Calu3 (cell line): Measurements from ENCODE around the gene VPS8. TPM values are rescaled to one million over a fixed set of nuclear protein-coding genes. Genes with fewer than 3 reads are reported as not detected.
"Not testable (repeated sequence)": the region's sequence is repeated elsewhere in the genome, so short reads cannot be mapped to it uniquely, and the experiment has no call there.

Experiments used
- BruUV-seq: library from RNA; stranded (reverse); fragments of 400-500 nt; replicated peaks from 2 replicates; lab custom pipeline; 2021; lab: Mats Ljungman, UMichigan
- CTCF ChIA-PET: fragments of 300-600 bp; sonication (Branson Sonifier 250); formaldehyde crosslinking; loops from one replicate; lab custom pipeline; 2022; ENCODE audit warnings: antibody characterized with exemption; lab: Charles Lee
- DNase-seq: peaks from one replicate; pipeline ENCODE4 v3.0.0; 2022
- H3K27ac Mint-ChIP-seq: one replicate; pipeline ENCODE4 v1.8.0; 2022; ENCODE audit warnings: mixed read lengths; ENCODE audit not compliant: unreplicated experiment
- H3K27me3 Mint-ChIP-seq: one replicate; pipeline ENCODE4 v1.8.0; 2022; ENCODE audit warnings: mixed read lengths; ENCODE audit not compliant: unreplicated experiment
- H3K36me3 Mint-ChIP-seq: one replicate; pipeline ENCODE4 v1.8.0; 2022; ENCODE audit warnings: mild to moderate bottlenecking, moderate library complexity, mixed read lengths; ENCODE audit not compliant: insufficient read depth, unreplicated experiment
- H3K4me1 Mint-ChIP-seq: one replicate; pipeline ENCODE4 v1.8.0; 2022; ENCODE audit warnings: mild to moderate bottlenecking, low read depth, mixed read lengths; ENCODE audit not compliant: unreplicated experiment
- H3K4me3 Mint-ChIP-seq: one replicate; pipeline ENCODE4 v1.8.0; 2022; ENCODE audit warnings: mild to moderate bottlenecking, low read depth, moderate library complexity, mixed read lengths; ENCODE audit not compliant: unreplicated experiment
- H3K9me3 Mint-ChIP-seq: one replicate; pipeline ENCODE4 v1.8.0; 2022; ENCODE audit warnings: low read depth, mixed read lengths; ENCODE audit not compliant: unreplicated experiment
- CTCF ChIP-seq: fragments of 200-600 bp; IDR thresholded peaks from one replicate; pipeline ENCODE4 v1.8.0; 2022; ENCODE audit warnings: antibody characterized with exemption; ENCODE audit not compliant: unreplicated experiment
- intact Hi-C: fragments of 100-400 bp; cut with micrococcal nuclease; formaldehyde crosslinking; loops from one replicate; pipeline ENCODE4 v1.10.0; 2022; ENCODE audit not compliant: unreplicated experiment
- total RNA-seq: library from RNA; stranded (reverse); gene quantifications from 2 replicates; pipeline ENCODE4 v1.2.3, GENCODE V29; 2022

Gene VPS8
- total RNA-seq, 1 experiment from 2014 or later, result 62.5 TPM

DNA sequence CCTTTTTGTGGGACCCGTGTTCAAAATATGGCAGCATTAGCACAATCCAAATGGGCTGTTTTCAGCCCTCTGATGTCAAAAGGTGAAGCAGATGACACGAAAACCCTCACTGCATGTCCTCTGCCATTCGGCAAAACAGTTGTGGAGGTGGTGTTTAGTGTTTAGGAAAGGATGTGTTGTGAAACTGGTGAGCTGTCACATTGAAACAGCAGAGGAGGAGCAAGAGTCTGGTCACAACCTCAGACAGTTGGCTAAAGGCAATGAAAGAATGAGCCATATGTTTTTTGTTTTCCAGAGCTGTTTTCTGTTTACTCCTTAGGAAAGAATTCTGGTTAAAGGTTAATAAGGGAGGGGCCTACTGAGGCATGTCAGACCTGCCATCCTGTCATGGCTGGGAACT lies 140.7 kb downstream of the VPS8 start:
- H3K4me1 Mint-ChIP-seq, result no peaks in the 10 kb centered on the region
- no peak overlapping the region for H3K27ac Mint-ChIP-seq
- intact Hi-C loops, result no loop called here
- no peaks in the 10 kb centered on the region for H3K9me3 Mint-ChIP-seq
- H3K27me3 Mint-ChIP-seq, result no peaks in the 10 kb centered on the region
- CTCF ChIA-PET, result interaction anchor here (1.0 to 1.6 kb wide), 2 partner anchors 10 to 17 kb away, joined by 3 to 4 read pairs; no protein-coding TSS in a partner anchor
- BruUV-seq, result no TSS peak
- TF ChIP-seq CTCF, result no peak
- no peak overlapping the region for H3K4me3 Mint-ChIP-seq
- DNase-seq, result no peak
- no peaks in the 10 kb centered on the region for H3K36me3 Mint-ChIP-seq

GRCh38 chr3:184953401-184953800 lies 141.4 kb downstream of the VPS8 start:
- H3K36me3 Mint-ChIP-seq, result peaks cover 7% of the 10 kb centered on the region
- TF ChIP-seq CTCF, result no peak
- H3K27me3 Mint-ChIP-seq, result no peaks in the 10 kb centered on the region
- H3K4me1 Mint-ChIP-seq, result no peaks in the 10 kb centered on the region
- no peak overlapping the region for H3K27ac Mint-ChIP-seq
- no peaks in the 10 kb centered on the region for H3K9me3 Mint-ChIP-seq
- no peak overlapping the region for H3K4me3 Mint-ChIP-seq
- intact Hi-C loops, result no loop called here
- BruUV-seq, result no TSS peak
- no peak for DNase-seq
- CTCF ChIA-PET, result no interaction called here

DNA sequence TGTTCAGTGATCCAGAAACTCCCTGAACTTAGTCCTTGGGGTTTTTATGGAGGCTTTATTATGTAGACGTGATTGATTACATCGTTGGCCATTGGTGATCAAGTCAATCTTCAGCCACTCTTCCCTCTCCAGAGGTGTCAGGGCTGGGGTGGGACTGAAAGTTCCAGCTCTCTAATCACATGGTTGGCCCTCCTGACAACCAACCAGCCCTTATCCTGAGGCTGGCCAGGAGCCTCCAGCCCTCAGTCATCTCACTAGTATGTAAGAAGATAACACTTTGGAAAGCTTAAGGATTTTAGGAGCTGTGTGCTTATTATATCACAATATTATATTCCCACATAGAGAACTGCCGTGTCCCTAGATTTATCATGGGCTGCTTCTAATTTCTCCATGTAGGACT lies 142.3 kb downstream of the VPS8 start:
- H3K27me3 Mint-ChIP-seq, result no peaks in the 10 kb centered on the region
- no peak for TF ChIP-seq CTCF
- peaks cover 8% of the 10 kb centered on the region for H3K36me3 Mint-ChIP-seq
- CTCF ChIA-PET, result no interaction called here
- H3K27ac Mint-ChIP-seq, result no peak overlapping the region
- no peak overlapping the region for H3K4me3 Mint-ChIP-seq
- no peak for DNase-seq
- intact Hi-C loops, result no loop called here
- H3K9me3 Mint-ChIP-seq, result no peaks in the 10 kb centered on the region
- no peaks in the 10 kb centered on the region for H3K4me1 Mint-ChIP-seq
- BruUV-seq, result no TSS peak

- intact Hi-C loops, CTCF ChIA-PET, BruUV-seq, H3K27ac Mint-ChIP-seq, H3K4me1 Mint-ChIP-seq, H3K9me3 Mint-ChIP-seq, H3K27me3 Mint-ChIP-seq, DNase-seq, H3K36me3 Mint-ChIP-seq, H3K4me3 Mint-ChIP-seq: not testable (repeated sequence)
Observed at GRCh38 chr3:184954851-184955250, 142.9 kb downstream of the VPS8 start.

- CTCF ChIA-PET, result no interaction called here
- no peaks in the 10 kb centered on the region for H3K9me3 Mint-ChIP-seq
- H3K4me1 Mint-ChIP-seq, result no peaks in the 10 kb centered on the region
- no peak overlapping the region for H3K4me3 Mint-ChIP-seq
- DNase-seq, result no peak
- intact Hi-C loops, result loop anchor here (1.0 to 10.0 kb wide), 2 partner anchors 8 to 209 kb away; no protein-coding TSS in a partner anchor
- no TSS peak for BruUV-seq
- no peak for TF ChIP-seq CTCF
- H3K27me3 Mint-ChIP-seq, result no peaks in the 10 kb centered on the region
- no peak overlapping the region for H3K27ac Mint-ChIP-seq
- no peaks in the 10 kb centered on the region for H3K36me3 Mint-ChIP-seq
Observed at GRCh38 chr3:184965639-184966430, 153.9 kb downstream of the VPS8 start.
